ENCODE data around the gene THSD4. TPM values are rescaled to one million over a fixed set of nuclear protein-coding genes. Genes with fewer than 3 reads are reported as not detected.

The THSD4 gene
- polyA plus RNA-seq, 1 donor (not counting 4 experiments of a cell fraction or from before 2014, with no cell fraction given) = 24.5 TPM

DNA sequence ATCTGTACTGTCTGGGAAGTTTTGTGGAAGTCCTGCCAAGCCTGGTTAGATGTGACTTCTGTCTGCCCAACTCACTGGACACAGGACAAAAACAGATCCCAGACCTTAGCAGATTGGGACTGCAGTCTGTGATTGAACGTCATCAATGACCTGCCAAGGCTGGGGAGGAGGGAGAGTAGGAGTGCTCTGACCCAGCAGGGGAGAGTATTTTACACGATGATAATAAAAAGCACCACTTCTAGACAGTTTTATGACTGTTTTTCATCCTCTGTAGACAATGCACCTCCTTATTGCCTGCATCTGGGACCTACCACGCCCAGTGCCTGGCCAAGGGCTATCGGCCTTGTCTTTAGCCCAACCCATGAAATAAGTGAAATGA is 592.8 kb downstream of the THSD4 start:
- Histone ChIP-seq H3K9me3 (ENCODE audit: control insufficient read depth, low read depth, low read length) (no peaks in the 10 kb centered on the region), H3K4me2 (ENCODE audit: control insufficient read depth, extremely low read depth, insufficient read depth, low read depth, low read length) (no peak overlapping the region), H3K4me3 (ENCODE audit: control insufficient read depth in 2 of 3, extremely low read depth in 1 of 3, insufficient read depth in 2 of 3, low read depth in 1 of 3, low read length in 3 of 3) (no peak overlapping the region), H3K9ac (ENCODE audit: control insufficient read depth, extremely low read depth, insufficient read depth, low read length) (no peak overlapping the region), H4K20me1 (ENCODE audit: control insufficient read depth, extremely low read depth, insufficient read depth, low read length) (no peaks in the 10 kb centered on the region), H2AFZ (ENCODE audit: control insufficient read depth, low read length) (no peak overlapping the region), H3K79me2 (ENCODE audit: control insufficient read depth, insufficient read depth, low read length) (no peaks in the 10 kb centered on the region), H3K27ac (ENCODE audit: control insufficient read depth, insufficient read depth, low read length) (no peak overlapping the region), H3K9me1 (ENCODE audit: control insufficient read depth, extremely low read depth, insufficient read depth, low read length) (no peaks in the 10 kb centered on the region), H3K4me1 (ENCODE audit: control insufficient read depth, extremely low read depth, insufficient read depth, low read length) (peaks cover 8% of the 10 kb centered on the region), H3K36me3 (ENCODE audit: control insufficient read depth in 2 of 2, extremely low read depth in 1 of 2, insufficient read depth in 2 of 2, low read length in 2 of 2) (no peaks in the 10 kb centered on the region), H3K27me3 (ENCODE audit: control insufficient read depth, extremely low read depth, insufficient read depth, low read length) (no peaks in the 10 kb centered on the region)
- DNase-seq (ENCODE audit: low read depth, low spot score) (no peak), FAIRE-seq (no peak)
- dilution Hi-C loops (cut with MboI; ENCODE audit: extremely low pct_ligation_motif_present, low sequenced_read_pairs) = no loop called here
- no peak for TF ChIP-seq EZH2 (IDR thresholded peaks at IDR 0.05; ENCODE audit: low read length)
- TF ChIP-seq, protein P1, sequence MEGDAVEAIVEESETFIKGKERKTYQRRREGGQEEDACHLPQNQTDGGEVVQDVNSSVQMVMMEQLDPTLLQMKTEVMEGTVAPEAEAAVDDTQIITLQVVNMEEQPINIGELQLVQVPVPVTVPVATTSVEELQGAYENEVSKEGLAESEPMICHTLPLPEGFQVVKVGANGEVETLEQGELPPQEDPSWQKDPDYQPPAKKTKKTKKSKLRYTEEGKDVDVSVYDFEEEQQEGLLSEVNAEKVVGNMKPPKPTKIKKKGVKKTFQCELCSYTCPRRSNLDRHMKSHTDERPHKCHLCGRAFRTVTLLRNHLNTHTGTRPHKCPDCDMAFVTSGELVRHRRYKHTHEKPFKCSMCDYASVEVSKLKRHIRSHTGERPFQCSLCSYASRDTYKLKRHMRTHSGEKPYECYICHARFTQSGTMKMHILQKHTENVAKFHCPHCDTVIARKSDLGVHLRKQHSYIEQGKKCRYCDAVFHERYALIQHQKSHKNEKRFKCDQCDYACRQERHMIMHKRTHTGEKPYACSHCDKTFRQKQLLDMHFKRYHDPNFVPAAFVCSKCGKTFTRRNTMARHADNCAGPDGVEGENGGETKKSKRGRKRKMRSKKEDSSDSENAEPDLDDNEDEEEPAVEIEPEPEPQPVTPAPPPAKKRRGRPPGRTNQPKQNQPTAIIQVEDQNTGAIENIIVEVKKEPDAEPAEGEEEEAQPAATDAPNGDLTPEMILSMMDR (optimal IDR thresholded peaks at IDR 0.05 in 1 of 3, IDR thresholded peaks at IDR 0.05 in 1 of 3, conservative IDR thresholded peaks at IDR 0.05 in 1 of 3; ENCODE audit: extremely low read depth in 1 of 3, insufficient read depth in 2 of 3, low read length in 3 of 3) = no peak

DNA sequence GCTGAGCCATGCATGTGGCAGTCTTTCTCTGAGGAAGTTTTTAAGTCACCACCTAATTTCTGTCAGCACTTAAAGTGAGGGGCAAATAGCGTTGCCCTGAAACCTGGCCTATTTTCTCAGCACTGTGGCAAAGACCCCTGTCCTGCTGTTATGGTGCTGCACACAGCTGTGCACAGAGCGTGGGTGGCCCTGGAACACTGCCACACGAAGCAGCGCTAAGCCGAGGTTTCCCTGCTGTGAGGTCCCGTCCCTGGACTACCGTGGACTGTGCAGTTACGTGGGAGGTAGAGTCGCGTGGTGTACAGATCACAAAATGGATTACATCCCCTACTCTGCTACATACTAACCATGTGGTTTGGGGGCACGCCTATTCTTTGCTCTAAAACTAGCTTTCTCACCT is 593.5 kb downstream of the THSD4 start:
- FAIRE-seq = no peak
- no peak for TF ChIP-seq EZH2 (IDR thresholded peaks at IDR 0.05; ENCODE audit: low read length)
- TF ChIP-seq, protein P1 (optimal IDR thresholded peaks at IDR 0.05 in 1 of 3, IDR thresholded peaks at IDR 0.05 in 1 of 3, conservative IDR thresholded peaks at IDR 0.05 in 1 of 3; ENCODE audit: extremely low read depth in 1 of 3, insufficient read depth in 2 of 3, low read length in 3 of 3) = no peak

More for the DNA sequence above, 593.5 kb downstream of the THSD4 start:
- Histone ChIP-seq H3K4me1 (ENCODE audit: control insufficient read depth, extremely low read depth, insufficient read depth, low read length) (peaks cover 8% of the 10 kb centered on the region), H3K27ac (ENCODE audit: control insufficient read depth, insufficient read depth, low read length) (no peak overlapping the region), H3K4me2 (ENCODE audit: control insufficient read depth, extremely low read depth, insufficient read depth, low read depth, low read length) (no peak overlapping the region), H3K36me3 (ENCODE audit: control insufficient read depth in 2 of 2, extremely low read depth in 1 of 2, insufficient read depth in 2 of 2, low read length in 2 of 2) (no peaks in the 10 kb centered on the region), H3K79me2 (ENCODE audit: control insufficient read depth, insufficient read depth, low read length) (no peaks in the 10 kb centered on the region), H3K27me3 (ENCODE audit: control insufficient read depth, extremely low read depth, insufficient read depth, low read length) (no peaks in the 10 kb centered on the region), H4K20me1 (ENCODE audit: control insufficient read depth, extremely low read depth, insufficient read depth, low read length) (no peaks in the 10 kb centered on the region), H3K9me1 (ENCODE audit: control insufficient read depth, extremely low read depth, insufficient read depth, low read length) (no peaks in the 10 kb centered on the region), H3K4me3 (ENCODE audit: control insufficient read depth in 2 of 3, extremely low read depth in 1 of 3, insufficient read depth in 2 of 3, low read depth in 1 of 3, low read length in 3 of 3) (no peak overlapping the region), H3K9me3 (ENCODE audit: control insufficient read depth, low read depth, low read length) (no peaks in the 10 kb centered on the region), H2AFZ (ENCODE audit: control insufficient read depth, low read length) (no peak overlapping the region), H3K9ac (ENCODE audit: control insufficient read depth, extremely low read depth, insufficient read depth, low read length) (no peak overlapping the region)
- dilution Hi-C loops (cut with MboI; ENCODE audit: extremely low pct_ligation_motif_present, low sequenced_read_pairs) = no loop called here
- DNase-seq (ENCODE audit: low read depth, low spot score) = no peak
